Measurements from ENCODE around the gene CTBS.

Gene CTBS

GRCh38 chr1:84506729-84507453 is 67.3 kb downstream of the CTBS start:
- no peak for DNase-seq (ENCODE audit: low read depth in 2 of 3, low spot score in 1 of 3)

- peak; percentile 93 to 97 (median 96) for DNase-seq (ENCODE audit: low read depth in 2 of 3, low spot score in 1 of 3)
Measured at GRCh38 chr1:84506002-84506728, 68.1 kb downstream of the CTBS start, which contains the start of the genes GNG5 and SPATA1. GNG5 (minus strand) TSS chr1:84506581; CDS start chr1:84506091, 490 bp downstream. SPATA1 (plus strand) TSS chr1:84506386; CDS start chr1:84516360, 9,974 bp downstream.

- DNase-seq (ENCODE audit: low read depth in 2 of 3, low spot score in 1 of 3) = no peak
Measured at GRCh38 chr1:84505493-84506001, 68.7 kb downstream of the CTBS start.

DNA sequence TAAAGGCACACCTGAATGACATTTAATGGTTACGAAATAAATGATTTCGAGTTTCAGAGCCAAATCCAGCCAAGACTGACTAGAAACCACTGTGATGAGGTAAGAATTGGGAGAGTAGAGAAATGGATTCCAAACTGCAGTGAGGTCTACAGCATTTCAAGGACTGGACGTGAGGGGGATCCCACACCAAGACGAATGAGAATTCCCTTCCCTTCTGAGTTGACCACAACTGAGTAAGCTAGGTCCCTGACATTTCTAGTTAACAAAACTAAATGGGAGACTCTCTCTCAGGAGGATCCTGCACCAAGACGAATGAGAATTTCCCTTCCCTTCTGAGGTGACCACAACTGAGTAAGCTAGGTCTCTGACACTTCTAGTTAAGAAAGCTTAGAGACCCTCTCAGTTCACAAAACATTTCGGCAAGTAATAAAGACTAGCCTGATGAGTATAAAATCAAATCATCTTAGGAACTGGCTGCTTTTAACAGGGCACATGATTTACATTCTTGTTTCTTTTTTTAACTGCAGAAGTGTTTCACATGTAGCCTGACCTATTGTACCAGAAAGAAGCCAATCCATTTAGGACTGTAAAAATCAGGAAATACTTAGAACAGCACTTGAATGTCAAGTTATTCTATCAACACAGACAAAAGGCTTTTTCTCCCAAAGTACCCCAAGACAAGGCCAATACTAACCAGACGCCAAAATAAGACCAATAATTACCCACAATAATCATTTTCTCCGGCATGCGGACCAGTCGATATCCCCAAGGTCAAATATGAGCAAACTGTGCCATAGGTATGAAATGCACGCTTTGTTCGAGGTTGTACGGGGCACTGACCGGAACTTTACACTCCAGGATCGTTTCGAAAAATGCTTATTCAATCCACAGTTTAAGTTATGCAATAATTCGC is 69.4 kb downstream of the CTBS start:
- no peak for DNase-seq (ENCODE audit: low read depth in 2 of 3, low spot score in 1 of 3)

DNA sequence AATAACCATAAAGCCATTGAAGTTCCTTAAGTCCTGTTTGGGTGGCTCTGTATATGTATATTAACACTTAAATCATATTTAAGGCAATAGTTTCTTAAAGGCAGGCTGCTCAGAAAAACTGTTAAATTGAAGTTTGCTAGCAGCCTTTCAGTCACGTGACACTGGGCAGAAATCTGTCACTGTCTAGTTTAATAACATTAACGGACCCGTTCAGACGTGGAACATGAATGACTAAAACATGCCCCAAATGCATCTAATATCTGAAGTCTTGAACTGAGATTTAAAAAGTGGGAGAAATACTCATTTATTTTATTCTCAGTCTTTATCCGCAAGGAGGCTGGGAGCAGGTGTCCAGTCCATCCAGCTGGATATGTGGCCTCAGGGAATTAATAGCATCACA is 71.3 kb downstream of the CTBS start:
- DNase-seq (ENCODE audit: low read depth in 2 of 3, low spot score in 1 of 3) = no peak

Data from stimulated activated CD4-positive, alpha-beta T cell treated with anti-CD3 and anti-CD28 coated beads, Interleukin-12 subunit alpha, Interleukin-12 subunit beta, amount 100 ng/mL, for 48 hours (primary cell).